HCEC 1CT (cell line): Measurements from ENCODE around the gene ST8SIA2.

Experiments
- DNase-seq: peaks from one replicate; pipeline ENCODE4 v3.0.0-alpha.2; 2017

Gene ST8SIA2, protein sequence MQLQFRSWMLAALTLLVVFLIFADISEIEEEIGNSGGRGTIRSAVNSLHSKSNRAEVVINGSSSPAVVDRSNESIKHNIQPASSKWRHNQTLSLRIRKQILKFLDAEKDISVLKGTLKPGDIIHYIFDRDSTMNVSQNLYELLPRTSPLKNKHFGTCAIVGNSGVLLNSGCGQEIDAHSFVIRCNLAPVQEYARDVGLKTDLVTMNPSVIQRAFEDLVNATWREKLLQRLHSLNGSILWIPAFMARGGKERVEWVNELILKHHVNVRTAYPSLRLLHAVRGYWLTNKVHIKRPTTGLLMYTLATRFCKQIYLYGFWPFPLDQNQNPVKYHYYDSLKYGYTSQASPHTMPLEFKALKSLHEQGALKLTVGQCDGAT

DNA sequence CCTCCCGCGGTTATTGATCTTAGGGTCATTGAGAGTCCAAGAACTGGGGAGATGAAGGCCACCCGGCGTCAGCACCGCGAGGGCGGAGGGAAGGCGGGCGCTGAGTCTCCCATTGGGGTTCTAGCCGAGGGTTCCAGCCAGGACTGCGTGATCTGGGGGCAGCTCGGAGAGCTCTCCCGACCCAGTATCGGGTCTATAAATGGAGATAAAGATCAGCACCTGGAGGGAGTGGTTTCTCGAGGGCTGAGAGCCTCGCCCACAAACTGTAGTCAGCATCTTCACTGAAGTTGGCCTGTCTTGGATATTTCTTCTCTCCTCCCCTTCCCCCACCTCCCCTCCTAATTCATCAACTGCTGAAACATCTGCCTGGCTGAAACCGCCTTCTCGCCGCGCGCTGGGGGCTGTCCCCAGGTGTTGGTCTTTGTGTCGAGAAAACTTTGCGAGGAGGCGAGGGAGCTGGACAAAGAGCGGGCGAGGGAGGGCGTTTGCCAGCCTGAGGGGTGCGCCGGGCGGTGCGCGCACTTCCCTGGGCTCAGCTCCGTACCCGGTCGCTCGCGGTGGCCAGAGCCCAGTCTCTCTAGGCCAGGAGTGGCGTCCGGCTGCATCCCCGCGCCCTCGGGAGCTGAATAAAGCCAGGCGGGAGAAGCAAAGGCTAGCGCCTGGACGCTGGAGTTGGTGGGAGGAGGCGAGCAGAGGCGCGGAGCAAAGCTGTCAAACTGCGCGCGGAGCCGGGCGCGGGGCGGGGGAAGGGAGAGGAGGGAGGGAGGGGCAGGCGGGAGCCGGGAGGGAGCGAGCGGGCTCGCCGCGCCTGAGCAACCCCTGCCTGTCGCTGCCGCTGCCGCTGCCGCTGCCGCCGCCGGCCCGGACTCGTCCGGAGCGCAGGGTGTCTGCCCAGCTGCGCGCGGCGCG, at the start of gene ST8SIA2:
Gene ST8SIA2, plus strand, starts transcription at position 811 of the 909 bp plus-strand sequence. CDS start 184 bp downstream, outside the sequence.
- DNase-seq, result no peak

DNA sequence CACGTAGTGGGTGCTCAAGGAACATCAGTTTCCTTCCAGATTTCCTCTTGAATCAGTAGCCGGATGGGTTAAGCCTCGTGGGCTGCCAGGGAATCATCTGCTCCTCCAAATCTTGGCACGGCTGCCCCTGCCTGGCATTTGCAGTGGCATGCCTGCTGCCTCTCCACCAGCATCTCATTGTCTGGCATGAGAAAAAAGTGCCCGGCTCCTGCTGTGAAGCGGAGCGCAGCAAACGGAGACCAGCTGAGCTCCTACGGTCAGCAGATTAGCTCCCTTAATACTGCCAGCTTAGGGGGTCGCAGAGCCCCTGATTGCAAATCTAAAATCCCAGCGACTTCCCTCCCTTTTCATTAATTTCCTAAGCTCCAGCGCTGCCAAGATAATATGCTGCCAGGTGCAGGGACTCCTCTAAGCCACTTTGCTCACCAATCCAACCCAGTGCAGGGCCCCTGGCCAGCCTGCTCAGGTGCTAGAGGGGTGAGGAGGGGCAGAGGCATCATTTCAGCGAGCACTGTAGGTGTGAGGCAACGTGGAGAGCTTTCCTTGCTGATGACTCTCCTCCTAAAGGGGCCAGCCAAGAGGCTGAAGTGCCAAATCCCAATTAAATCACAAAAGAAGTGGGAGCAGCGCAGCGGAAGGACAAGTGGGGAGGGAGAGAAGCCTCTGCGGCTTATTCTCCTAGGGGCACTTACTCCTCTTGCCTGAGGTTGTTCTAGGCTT, 49.6 kb upstream of the ST8SIA2 start:
- no peak for DNase-seq

DNA sequence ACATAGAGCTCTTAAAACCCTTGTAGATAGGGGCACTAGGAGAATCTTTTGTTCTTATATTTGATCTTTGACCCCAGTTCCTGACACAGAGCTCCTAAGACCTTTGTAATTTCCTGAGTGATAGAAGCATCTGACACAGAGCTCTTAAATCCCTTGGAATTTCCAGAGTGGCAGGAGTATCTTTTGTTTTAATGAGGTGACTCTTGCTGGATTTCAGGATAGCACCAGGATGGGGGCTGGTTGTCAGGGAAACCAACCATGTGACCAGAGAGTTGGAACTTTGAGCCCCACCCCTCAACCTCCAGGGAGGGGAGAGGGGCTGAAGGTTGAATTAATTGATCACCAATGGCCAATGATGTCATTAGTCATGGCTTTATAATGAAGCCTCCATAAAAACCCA, 47.6 kb upstream of the ST8SIA2 start:
- no peak for DNase-seq

DNA sequence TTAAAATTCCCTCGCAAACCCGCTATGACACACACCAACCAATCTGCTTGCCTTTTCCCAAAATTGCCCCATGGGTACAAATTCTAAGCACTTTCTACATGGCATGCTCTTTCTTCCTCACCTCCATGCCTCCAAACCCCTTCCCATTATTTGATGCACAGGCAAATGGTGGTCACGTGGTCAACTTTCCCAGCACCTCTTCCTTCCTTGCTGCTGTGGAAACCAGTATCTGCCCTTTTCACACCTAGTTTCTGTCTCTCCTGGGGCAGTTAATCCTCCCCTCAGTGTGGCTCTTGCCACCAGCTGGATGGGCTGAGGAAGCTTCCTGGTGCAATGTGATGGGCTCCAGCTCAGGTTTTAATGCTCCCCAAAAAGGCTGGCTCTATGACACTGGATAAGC, 38.4 kb upstream of the ST8SIA2 start:
- DNase-seq, result no peak

DNA sequence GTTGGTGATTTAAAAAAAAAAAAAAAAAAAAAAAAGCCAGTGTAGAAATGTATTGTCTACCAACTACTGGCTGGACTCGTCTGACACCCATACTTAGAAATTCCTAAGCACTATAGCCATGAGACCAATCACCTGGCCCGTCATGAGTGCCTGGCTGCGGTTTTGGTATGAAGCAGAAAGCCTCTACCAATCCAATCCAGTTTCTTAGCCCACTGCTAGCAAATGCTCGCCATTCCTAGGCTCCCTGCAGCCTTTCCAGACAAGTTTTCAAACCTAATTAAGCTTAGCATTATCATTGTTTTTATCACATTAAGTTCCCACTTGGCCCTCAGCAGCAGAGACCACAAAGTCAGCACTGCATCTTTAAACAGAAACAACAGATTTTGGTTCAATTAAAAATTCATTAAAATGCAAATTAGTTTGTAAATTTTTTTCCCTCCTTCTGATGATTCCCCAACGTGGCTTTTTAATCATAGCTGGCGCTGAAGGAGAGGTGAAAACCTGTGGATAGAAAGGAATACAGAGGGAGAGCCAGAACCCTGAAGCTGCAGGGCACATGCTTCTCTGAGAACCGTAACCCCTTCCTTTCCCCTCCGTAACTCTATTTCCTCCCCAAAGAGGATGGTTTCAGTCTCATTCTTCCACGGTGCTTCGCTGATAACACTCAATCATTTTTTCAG, 32.2 kb upstream of the ST8SIA2 start:
- DNase-seq, result no peak

DNA sequence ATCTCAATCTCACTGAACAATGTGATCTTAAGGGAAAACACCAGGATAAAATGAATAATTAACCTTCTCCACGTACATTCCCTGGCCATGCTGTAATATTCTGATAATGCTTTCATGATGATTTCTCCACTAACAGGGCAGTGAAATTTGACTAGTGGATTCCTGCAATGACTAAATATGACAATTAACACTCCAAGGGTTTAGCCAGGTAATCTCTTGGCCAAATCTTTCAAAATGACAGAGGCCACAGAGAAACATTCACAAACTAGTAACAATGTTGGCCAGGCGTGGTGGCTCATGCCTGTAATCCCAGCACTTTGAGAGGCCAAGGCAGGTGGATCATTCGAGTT, 31.7 kb upstream of the ST8SIA2 start:
- DNase-seq, result no peak

DNA sequence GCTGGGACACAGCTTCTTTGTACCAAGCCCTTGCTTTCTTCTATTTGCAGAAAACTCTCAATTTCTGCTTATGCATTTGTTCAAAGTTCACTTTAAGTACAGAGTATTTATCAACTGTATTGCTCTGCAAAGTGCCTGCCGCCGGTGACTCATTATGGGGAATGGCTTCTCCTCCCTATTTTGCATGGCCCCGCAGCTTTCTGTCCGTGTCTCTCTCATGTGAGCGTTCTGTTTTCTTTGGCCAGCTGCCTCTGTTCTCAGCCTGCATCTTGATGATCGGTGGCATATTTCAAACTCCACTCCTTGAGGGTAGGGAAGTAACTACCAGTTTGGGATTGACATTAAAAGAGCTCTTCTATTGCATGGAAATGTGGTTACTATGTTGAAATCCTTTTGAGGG, 28.6 kb upstream of the ST8SIA2 start:
- DNase-seq, result no peak

DNA sequence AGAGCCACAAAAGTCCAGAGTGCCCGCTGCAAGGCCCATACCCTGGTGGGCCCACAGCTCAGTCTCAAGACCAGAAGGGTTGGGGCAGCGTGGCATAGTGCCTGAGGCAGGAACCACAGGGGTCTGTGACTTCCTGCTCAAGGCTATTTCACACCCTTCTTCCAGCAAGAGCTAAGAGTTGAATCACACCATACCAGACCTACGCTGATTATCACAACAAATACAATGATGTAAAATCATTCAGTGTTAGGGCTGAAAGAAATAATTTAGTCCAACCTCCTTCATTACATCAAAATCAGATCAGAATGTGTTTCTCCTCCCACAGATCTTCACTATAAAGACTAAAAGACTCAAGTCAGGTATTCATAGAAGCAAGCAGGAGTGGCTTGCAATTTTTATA, 27.8 kb upstream of the ST8SIA2 start:
- no peak for DNase-seq

DNA sequence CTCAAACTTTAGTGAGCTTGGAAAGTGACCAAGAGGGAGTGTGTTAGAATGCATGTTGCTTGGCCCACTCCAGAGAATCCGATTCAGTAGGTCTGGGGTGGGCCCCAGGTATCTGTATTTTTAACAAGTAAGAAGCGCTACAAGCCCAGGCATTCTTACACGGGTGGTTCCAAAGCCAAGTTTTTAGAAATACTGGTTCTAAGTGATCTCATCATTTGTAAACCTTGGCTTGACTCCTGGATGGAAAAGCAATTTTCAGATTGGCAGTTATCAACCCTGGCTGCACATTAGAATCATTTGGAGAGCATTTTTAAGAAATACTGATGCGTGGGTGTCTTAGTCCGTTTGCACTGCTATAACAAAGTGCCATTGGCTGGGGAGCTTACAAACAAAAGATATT, 27.3 kb upstream of the ST8SIA2 start:
- DNase-seq, result no peak

DNA sequence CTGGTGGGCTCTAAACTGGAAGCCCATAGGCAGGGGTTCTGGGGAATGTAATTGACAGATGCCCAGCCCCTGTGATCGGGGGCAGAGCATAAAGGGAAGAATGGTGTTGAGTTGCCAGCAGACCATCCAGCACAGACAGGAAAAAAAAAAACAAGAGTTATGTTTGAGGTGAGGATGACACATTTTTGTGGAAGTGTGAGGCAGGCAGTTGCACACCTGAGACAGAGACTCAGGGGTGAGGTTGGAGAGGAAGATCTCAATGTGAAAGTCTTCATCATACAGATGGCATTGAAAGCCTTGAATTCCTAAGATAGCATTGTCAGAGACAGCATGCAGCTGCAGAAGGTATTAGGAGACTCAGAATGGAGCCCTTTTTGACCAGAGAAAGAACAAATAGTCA, 18.6 kb upstream of the ST8SIA2 start:
- no peak for DNase-seq

DNA sequence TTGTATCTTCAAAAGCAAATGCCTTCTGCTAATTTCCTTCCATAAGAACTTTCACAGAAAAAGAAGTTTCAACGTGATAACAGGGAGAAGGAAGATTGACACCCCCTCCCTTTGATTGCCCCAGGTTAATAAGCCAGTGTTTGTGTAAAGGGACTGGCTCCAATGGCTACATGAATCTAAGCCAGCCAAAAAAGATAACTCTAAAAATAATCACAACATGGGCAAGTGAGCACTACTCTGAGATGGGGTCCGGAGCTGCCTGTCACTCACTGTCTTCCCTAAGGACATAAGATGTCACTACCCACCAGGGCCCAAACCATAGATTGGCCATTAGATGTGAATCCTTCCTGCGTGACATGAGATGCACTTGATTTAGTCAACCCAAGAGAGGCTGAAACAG, 17.6 kb upstream of the ST8SIA2 start:
- no peak for DNase-seq

DNA sequence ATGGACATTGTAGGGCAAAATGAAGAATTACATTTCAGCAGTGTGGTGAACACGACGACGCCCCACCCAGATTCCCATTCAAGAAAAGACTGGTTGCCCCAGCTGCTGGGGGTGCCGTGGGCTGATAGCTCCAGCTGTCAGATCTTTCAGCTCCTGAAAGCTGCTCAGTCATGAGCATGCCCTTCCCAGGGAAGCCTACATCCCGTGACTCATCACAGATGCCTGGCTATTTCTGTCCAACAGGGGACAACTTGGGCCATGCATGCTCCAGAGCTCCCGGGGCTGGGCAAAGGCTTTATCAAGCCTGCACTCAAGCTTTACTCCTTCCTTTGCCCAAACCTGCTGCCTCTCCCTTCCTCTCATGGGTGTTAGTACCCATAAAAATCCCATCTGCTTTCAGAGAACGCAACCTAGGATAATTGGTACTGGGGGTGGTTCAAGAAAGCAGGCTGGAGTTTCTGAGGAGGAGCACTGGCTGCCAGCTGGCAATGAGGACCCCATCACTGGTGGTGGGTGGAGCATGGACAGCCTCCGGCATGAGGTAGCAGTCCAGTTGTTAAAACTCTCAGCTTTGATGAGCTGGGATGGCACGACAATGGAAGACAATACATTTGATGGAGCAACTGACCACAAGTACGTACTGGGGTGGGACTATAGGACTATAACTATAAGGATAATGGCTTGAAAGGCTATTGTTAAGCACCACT, 16.4 kb upstream of the ST8SIA2 start:
- no peak for DNase-seq

DNA sequence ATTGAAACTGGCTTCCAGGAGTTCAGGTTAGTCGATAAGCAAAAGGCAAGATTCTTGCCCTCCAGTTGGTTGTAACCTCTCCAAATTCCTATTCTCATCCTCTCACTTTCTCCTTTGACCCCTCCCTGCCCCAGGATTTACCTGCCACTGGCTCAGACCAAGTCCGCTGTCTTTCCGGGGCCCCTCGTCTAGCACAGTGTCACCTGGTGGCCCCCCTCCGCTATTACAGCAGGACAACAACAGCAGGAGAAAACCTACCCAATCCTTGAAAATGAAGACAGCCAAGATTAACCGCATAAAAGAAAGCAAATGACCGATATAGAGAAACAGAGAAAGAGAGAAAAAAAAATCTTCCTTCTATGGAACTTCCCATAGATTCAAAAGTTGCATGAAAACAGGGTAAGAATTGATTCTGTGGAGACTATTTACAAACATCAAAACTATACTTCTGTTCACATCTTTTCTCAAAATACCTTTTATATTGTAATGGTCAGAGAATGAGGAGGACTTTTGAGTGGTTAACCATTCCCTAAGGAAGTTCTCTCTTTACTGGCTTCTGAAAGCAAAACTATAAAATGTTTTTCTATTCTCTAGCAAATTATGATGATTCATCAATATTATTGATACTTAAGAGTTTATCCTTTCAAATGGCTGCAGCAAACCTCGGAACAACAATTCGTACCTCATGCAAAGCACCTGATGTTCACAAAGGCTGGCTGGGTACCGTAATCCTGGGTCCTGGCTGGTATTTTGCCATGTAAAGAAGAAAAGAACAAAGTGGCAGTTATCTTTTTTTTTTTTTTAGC, 10.0 kb upstream of the ST8SIA2 start:
- no peak for DNase-seq

DNA sequence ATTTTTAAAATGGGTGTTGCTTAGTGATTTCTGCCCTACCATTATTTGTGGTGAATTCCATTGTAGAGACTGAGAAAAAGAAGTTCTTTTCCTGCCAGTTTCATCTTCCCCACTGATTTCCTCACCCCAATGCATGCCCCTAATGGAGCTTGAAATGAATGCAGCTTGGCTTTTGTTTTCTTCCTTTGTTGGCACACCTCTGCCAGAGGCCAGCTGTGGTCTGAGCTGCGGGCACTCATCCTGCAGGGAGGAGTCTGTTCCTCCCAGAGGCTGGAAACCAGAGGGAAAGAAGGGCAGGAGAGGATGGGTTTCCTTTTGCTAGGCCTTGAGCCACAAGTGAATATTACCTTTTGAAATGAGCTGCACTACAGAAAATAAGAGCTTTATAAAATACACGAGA, 9.3 kb upstream of the ST8SIA2 start:
- no peak for DNase-seq

DNA sequence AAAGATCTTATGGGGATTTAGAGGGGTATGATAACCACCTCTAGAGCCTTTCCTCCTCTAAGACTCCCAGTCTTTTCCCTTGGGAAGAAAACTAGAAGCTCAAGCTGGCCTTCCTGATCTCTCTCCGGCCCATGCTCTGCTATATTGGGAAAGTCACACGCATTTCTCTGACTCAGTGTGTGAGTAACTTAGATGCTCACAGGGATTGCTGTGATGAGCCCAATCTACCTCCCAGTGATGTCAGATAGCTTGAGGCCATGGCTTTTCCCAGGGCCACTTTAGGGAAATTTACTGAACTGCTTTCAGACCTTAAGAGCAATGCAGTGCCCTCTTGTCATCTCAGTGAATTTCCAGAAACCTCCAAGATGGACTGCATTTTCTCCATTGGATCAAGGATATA, 8.6 kb upstream of the ST8SIA2 start:
- DNase-seq, result no peak

DNA sequence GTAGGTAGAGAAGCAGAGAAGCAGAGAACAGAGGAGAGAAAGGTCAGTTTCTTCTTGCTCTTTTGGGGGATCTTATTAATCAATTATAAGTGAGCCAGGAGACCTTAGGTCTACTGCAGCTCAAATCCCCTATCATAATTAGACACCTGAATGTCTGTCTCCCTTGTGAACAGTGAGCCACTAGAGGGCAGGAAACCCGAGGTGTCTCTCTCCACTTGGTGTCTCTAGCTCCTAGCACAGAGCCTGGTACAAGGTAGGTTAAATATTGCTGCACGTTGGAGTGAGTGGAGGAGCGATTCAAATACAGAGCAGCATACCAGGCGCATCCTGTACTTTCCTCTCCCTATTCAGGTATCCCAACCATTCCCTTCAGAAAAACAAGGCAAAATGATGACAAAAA, 2.0 kb upstream of the ST8SIA2 start:
- no peak for DNase-seq

DNA sequence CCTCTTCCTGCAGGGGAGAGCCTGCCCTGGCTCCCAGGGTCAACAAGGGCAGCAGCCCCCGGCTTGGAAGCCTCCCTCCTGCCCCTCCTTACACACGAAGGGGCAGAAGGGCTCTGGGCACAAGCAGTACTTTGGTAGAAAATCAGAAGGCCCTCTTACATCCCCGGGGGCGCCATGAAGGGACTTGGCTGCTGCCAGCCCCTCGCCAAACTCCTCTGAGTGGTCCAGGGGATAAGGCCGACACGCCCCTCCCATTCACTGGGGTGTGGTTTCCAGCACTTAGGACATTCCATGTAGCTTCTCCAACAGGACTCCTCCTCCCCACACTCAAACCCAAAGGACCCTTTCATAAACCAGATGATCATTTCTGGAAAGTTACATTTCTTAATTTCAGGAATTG, 1.2 kb upstream of the ST8SIA2 start:
- no peak for DNase-seq

DNA sequence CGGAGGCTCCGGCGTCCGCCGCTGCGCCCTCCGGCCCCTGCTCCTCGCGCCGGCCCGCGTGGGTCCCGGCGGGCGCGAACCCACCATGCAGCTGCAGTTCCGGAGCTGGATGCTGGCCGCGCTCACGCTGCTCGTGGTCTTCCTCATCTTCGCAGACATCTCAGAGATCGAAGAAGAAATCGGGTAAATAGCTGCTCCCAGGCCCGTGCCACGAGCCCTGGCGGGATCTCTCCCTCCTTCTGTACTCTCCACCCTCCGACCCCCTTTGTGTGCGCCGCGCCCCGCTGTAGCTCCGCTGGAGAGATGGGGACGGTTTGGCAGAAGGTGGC, 263 bp downstream of the ST8SIA2 start:
- DNase-seq, result no peak

DNA sequence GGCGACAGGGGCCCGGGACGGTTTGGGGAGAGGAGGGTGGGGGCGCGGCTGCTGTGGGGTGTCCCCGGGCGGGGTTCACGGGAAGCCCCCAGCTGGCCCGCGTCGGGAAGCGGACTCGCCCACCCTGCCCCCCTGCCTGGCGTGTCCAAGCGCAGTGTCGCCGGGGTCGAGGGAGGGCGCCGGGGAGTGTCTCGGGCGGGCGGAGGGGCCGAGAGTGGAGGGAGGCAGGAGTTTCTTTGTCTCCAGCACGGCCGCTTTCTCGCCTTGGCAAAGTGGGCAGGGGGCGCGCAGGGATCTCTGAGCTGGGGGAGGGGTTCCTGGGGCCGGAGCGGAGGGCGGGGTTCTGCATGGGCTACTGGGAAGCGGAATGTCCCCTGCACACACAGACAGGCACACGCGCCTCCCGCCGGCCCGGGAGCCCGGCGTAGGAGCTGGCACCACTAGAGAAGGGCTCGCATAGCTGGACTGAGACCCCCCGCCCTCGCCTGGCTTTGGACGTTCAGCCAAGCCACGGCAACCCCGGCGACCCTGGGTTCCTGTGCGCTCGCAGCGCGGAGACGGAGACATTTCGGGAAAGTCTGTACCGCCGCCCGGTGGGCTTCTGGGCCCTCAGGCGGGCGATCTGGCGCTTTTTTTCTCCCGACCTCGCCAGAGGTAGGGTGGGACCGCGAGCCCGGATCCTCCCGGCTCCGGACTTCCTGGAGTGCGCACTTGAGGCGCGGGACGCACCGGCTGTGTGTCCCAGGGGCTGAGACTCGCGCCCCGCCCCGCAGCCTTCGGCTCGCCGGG, 822 bp downstream of the ST8SIA2 start:
- no peak for DNase-seq

DNA sequence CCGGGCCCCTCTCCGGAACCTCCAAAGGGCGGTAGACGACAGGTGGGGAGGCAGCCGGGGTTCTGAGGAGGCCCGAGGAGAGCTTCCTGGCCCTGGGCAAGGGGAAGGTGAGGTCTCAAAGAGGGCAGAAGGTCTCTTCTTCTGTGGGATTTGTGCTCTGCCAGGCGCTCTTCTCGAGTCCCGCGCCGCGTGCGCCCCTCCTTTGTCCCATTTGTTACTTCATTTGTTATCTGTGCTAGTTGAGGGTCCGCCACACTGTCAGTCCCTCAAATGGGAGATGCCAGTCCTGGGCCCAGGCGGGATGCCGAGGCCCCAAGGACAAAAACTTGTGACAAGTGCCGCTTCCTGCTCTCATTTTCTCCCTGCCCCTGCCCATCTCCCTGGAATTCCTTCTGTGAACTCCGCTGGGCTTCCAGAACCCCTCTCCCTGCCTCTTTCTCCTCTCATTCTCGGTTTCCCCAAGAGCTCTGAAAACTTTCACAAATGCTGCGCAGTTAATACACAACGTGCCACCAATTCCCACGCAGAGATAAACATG, 1.5 kb downstream of the ST8SIA2 start:
- no peak for DNase-seq
